SU-DHL-6 (cell line): Measurements from ENCODE around the gene TCF7L1.

Experiments used
- CTCF ChIP-seq: fragments of 200-600 bp; sonication (generic); IDR thresholded peaks from one replicate; pipeline ENCODE4 v1.5.1; 2017; ENCODE audit warnings: antibody characterized with exemption, mild to moderate bottlenecking, low read length, moderate library complexity; ENCODE audit not compliant: insufficient read depth, poor library complexity, severe bottlenecking
- EZH2phosphoT487 ChIP-seq: fragments of 200-600 bp; sonication (generic), shearing (Covaris generic); conservative IDR thresholded peaks from 2 replicates; pipeline ENCODE4 v1.6.1; 2018; ENCODE audit warnings: mild to moderate bottlenecking, antibody characterized with exemption, low read length, moderate library complexity, mixed read lengths

- TF ChIP-seq CTCF (no peak), EZH2phosphoT487 (no peak)
These were observed 2.8 kb upstream of the TCF7L1 start for GRCh38 chr2:85130407-85130806.
